Adrenal gland (tissue), 5 donors: ENCODE results near the gene KCNN3.

Experiments
- CTCF ChIP-seq, 6 experiments: fragments of 450-650 bp in 4 of 6; fragments of 200-600 bp in 2 of 6; sonication (generic) in 1 of 6; IDR thresholded peaks; 1 replicate in 5 of 6; 2 replicates in 1 of 6; pipeline versions ENCODE4 v1.5.1 to v1.8.0; 2016 to 2021; ENCODE audit warnings: antibody characterized with exemption in 6 of 6, mild to moderate bottlenecking in 2 of 6, moderate library complexity in 1 of 6
- POLR2A ChIP-seq, 2 donors: fragments of 450-650 bp; IDR thresholded peaks; one replicate each; pipeline ENCODE4 v1.6.1; 2017; ENCODE audit warnings: antibody characterized with exemption in 2 of 2, mild to moderate bottlenecking in 2 of 2, moderate library complexity in 1 of 2
- donor health status: DM: no; HTN: no; CAD: no.

- TF ChIP-seq CTCF (IDR thresholded peaks at IDR 0.05) (no peak), POLR2A (IDR thresholded peaks at IDR 0.05) (no peak)
These were observed 183.6 kb downstream of the KCNN3 start for GRCh38 chr1:154686507-154686906.
